K562 (cell line): Measurements from ENCODE around the gene NBPF9. TPM values are rescaled to one million over a fixed set of nuclear protein-coding genes. Genes with fewer than 3 reads are reported as not detected.
A peak's percentile ranks its signal among the peaks of the same experiment; 100 is the strongest.
"Not testable (repeated sequence)": the region's sequence is repeated elsewhere in the genome, so short reads cannot be mapped to it uniquely, and the experiment has no call there.

Experiments used
- ATAC-seq: fragments of 200-7000 bp; cut with Tn5 transposase; 3 replicates; pipeline ENCODE4 v1.9.1; 2020; ENCODE audit warnings: moderate library complexity
- BruUV-seq: library from RNA; stranded (reverse); fragments of 400-500 nt; replicated peaks from 2 replicates; lab custom pipeline; 2021; lab: Mats Ljungman, UMichigan
- CTCF ChIA-PET: fragments of 300-600 bp; formaldehyde crosslinking; extraction: SDS; loops from one replicate; lab custom pipeline; 2021; ENCODE audit warnings: low intra/inter-chr PET ratio; lab: Yijun Ruan, JAX
- POLR2A ChIA-PET: fragments of 300-600, 350-650 bp; sonication (Branson Sonifier 250); formaldehyde crosslinking; extraction: SDS; loops from one replicate; lab custom pipeline; 2021; ENCODE audit warnings: antibody characterized with exemption, inconsistent platforms; lab: Yijun Ruan, JAX
- DNase-seq, 4 experiments: peaks; one replicate each; pipeline versions ENCODE4 v3.0.0 to v3.0.0-alpha.2; 2011 to 2018; ENCODE audit warnings: low spot score in 3 of 4, mixed read lengths in 3 of 4; ENCODE audit errors: extremely low read depth in 1 of 4
- FAIRE-seq: peaks from 2 replicates; lab custom pipeline; 2011; peaks lifted over from hg19 to GRCh38; lab: Jason Lieb, UNC
- H2AFZ ChIP-seq: 2 replicates; pipeline ENCODE4 v1.6.0; 2011; ENCODE audit warnings: low read depth, low read length, control low read depth, inconsistent platforms
- H3K27ac ChIP-seq: fragments of 200-600 bp; 3 replicates; pipeline ENCODE4 v1.8.0; 2011; ENCODE audit warnings: low read depth, mild to moderate bottlenecking, control low read depth, inconsistent platforms, low read length, moderate library complexity, mixed read lengths; ENCODE audit errors: extremely low read depth
- H3K27me3 ChIP-seq, 2 experiments: fragments of 300-600 bp in 1 of 2; 2 replicates in 1 of 2; 3 replicates in 1 of 2; pipeline versions ENCODE4 v1.6.0 to v1.8.0; 2011; ENCODE audit warnings: inconsistent platforms in 2 of 2, low read length in 2 of 2, mild to moderate bottlenecking in 1 of 2, mixed read lengths in 1 of 2, moderate library complexity in 1 of 2; ENCODE audit not compliant: control insufficient read depth in 2 of 2, insufficient read depth in 2 of 2
- H3K36me3 ChIP-seq: fragments of 300-600 bp; 3 replicates; pipeline ENCODE4 v1.8.0; 2011; ENCODE audit warnings: mild to moderate bottlenecking, low read length, inconsistent platforms; ENCODE audit not compliant: control insufficient read depth, insufficient read depth
- H3K4me1 ChIP-seq, 2 experiments: fragments of 200-600 bp in 1 of 2; replicated peaks in 1 of 2; 2 replicates in 1 of 2; 3 replicates in 1 of 2; pipeline versions ENCODE4 v1.5.1 to v1.8.0; 2011; ENCODE audit warnings: inconsistent platforms in 2 of 2, low read length in 2 of 2, mild to moderate bottlenecking in 1 of 2, mixed read lengths in 1 of 2, moderate library complexity in 1 of 2; ENCODE audit not compliant: control insufficient read depth in 2 of 2, insufficient read depth in 2 of 2
- H3K4me2 ChIP-seq: 2 replicates; pipeline ENCODE4 v1.6.1; 2011; ENCODE audit warnings: low read length, control low read depth, inconsistent platforms, mixed read lengths; ENCODE audit not compliant: insufficient read depth
- H3K4me3 ChIP-seq: fragments of 200-600 bp; sonication (generic), shearing (Covaris generic); 2 replicates; pipeline ENCODE4 v1.5.1; 2016; ENCODE audit warnings: control low read depth, inconsistent platforms
- H3K79me2 ChIP-seq: fragments of 200-600 bp; 3 replicates; pipeline ENCODE4 v1.8.0; 2011; ENCODE audit warnings: low read length, inconsistent platforms; ENCODE audit not compliant: control insufficient read depth, insufficient read depth
- H3K9ac ChIP-seq, 2 experiments: 2 replicates each; pipeline versions ENCODE4 v1.6.0 to v1.6.1; 2011; ENCODE audit warnings: low read depth in 2 of 2, low read length in 2 of 2, control low read depth in 1 of 2, inconsistent platforms in 1 of 2, mild to moderate bottlenecking in 1 of 2, mixed read lengths in 1 of 2; ENCODE audit not compliant: insufficient read depth in 1 of 2
- H3K9me1 ChIP-seq: one replicate; pipeline ENCODE4 v1.6.0; 2011; ENCODE audit warnings: inconsistent platforms, mild to moderate bottlenecking, low read length, moderate library complexity; ENCODE audit not compliant: control insufficient read depth, insufficient read depth
- H3K9me3 ChIP-seq: replicated peaks from 2 replicates; pipeline ENCODE4 v1.5.1; 2011; ENCODE audit warnings: low read depth, low read length, inconsistent platforms; ENCODE audit not compliant: control insufficient read depth, insufficient read depth
- H4K20me1 ChIP-seq: replicated peaks from 2 replicates; pipeline ENCODE4 v1.6.1; 2011; ENCODE audit warnings: low read length, inconsistent platforms, mixed read lengths; ENCODE audit not compliant: control insufficient read depth, insufficient read depth
- ARID1B ChIP-seq: fragments of 450-650 bp; IDR thresholded peaks from 2 replicates; pipeline ENCODE4 v1.6.1; 2016; ENCODE audit warnings: antibody characterized with exemption, mild to moderate bottlenecking, inconsistent platforms
- CBFA2T2 ChIP-seq: fragments of 450-650 bp; conservative IDR thresholded peaks from 2 replicates; pipeline ENCODE4 v1.6.1; 2017; ENCODE audit warnings: mild to moderate bottlenecking
- CBFA2T3 ChIP-seq: fragments of 450-650 bp; IDR thresholded peaks from 2 replicates; pipeline ENCODE4 v1.6.1; 2017
- CTBP1 ChIP-seq: fragments of 450-650 bp; IDR thresholded peaks from 2 replicates; pipeline ENCODE4 v1.6.1; 2016; ENCODE audit warnings: borderline replicate concordance
- CXXC5 ChIP-seq: fragments of 250-450 bp; sonication (Bioruptor Pico); IDR thresholded peaks from 2 replicates; pipeline ENCODE4 v1.8.0; 2022; ENCODE audit warnings: inconsistent platforms, mild to moderate bottlenecking, moderate library complexity
- NCOR1 ChIP-seq: fragments of 450-650 bp; IDR thresholded peaks from 2 replicates; pipeline ENCODE4 v1.6.1; 2016; ENCODE audit warnings: mild to moderate bottlenecking, moderate library complexity
- NFIC ChIP-seq: fragments of 450-650 bp; IDR thresholded peaks from 2 replicates; pipeline ENCODE4 v1.6.1; 2017; ENCODE audit warnings: mild to moderate bottlenecking, inconsistent platforms
- RAD21 ChIP-seq, 2 experiments: fragments of 250-450 bp in 1 of 2; fragments of 450-650 bp in 1 of 2; sonication (Bioruptor Pico) in 1 of 2; formaldehyde crosslinking in 1 of 2; IDR thresholded peaks in 1 of 2; conservative IDR thresholded peaks in 1 of 2; 2 replicates each; pipeline versions ENCODE4 v1.4.0 to v1.8.0; 2020 to 2022; ENCODE audit warnings: mild to moderate bottlenecking in 2 of 2, moderate library complexity in 1 of 2
- SMAD4 ChIP-seq: fragments of 250-450 bp; sonication (Bioruptor Pico); conservative IDR thresholded peaks from 2 replicates; pipeline ENCODE4 v1.8.0; 2021; ENCODE audit warnings: inconsistent platforms, mild to moderate bottlenecking, moderate library complexity
- SMARCA4 ChIP-seq: fragments of 450-650 bp; IDR thresholded peaks from 2 replicates; pipeline ENCODE4 v1.6.1; 2016
- TAL1 ChIP-seq: fragments of 450-650 bp; IDR thresholded peaks from 2 replicates; pipeline ENCODE4 v1.6.1; 2016; ENCODE audit warnings: mild to moderate bottlenecking
- TCF3 ChIP-seq: sonication (generic); formaldehyde crosslinking; IDR thresholded peaks from 2 replicates; pipeline ENCODE4 v1.4.0; 2020; ENCODE audit warnings: mild to moderate bottlenecking, missing genetic modification reagents
- WGBS: fragments of 100-300 bp; shearing (Covaris generic); methylation state at CpG from one replicate; pipeline ENCODE4 v1.1.6; 2016; ENCODE audit warnings: low coverage, mixed read lengths; ENCODE audit not compliant: insufficient coverage; ENCODE audit errors: missing lambda C conversion rate; 5-methylcytosine and 5-hydroxymethylcytosine counted together
- in situ Hi-C: fragments of 300-500 bp; cut with MboI; formaldehyde crosslinking; loops from 4 replicates; pipeline ENCODE4 v1.15.0; 2018; ENCODE audit warnings: inconsistent platforms, mixed read lengths
- intact Hi-C: fragments of 100-400 bp; cut with micrococcal nuclease; formaldehyde crosslinking; loops from 2 replicates; pipeline ENCODE4 v1.14.2; 2022
- polyA plus RNA-seq, 8 experiments: library from polyadenylated mRNA; depleted of rRNA in 4 of 8; stranded (reverse) in 5 of 8; unstranded in 3 of 8; fragments of >200 nt; fragmentation: Nextera tagmentation in 2 of 8; fragmentation: Illumina TruSeq in 1 of 8; extraction: Ambion mirVana in 2 of 8; extraction: Trizol in 1 of 8; gene quantifications; 2 replicates each; pipeline versions ENCODE4 v1.2.1 to v1.2.3, GENCODE V29; 2011 to 2014; ENCODE audit warnings: inconsistent platforms in 1 of 8, missing spikeins in 1 of 8
- total RNA-seq, 7 experiments: library from RNA; depleted of rRNA in 6 of 7; stranded (reverse); fragments of >200 nt in 6 of 7; fragmentation: Illumina TruSeq in 2 of 7; extraction: Trizol in 2 of 7; gene quantifications; 2 replicates each; pipeline versions ENCODE4 v1.2.1 to v1.2.3, GENCODE V29; 2011 to 2021; ENCODE audit warnings: low replicate concordance in 1 of 7

Gene NBPF9
- total and polyA plus RNA-seq, 9 of the 15 experiments (the other 6 are each of a cell fraction or from before 2014, with no cell fraction given), result 1.3 to 8.1 (median 6.1) TPM

DNA sequence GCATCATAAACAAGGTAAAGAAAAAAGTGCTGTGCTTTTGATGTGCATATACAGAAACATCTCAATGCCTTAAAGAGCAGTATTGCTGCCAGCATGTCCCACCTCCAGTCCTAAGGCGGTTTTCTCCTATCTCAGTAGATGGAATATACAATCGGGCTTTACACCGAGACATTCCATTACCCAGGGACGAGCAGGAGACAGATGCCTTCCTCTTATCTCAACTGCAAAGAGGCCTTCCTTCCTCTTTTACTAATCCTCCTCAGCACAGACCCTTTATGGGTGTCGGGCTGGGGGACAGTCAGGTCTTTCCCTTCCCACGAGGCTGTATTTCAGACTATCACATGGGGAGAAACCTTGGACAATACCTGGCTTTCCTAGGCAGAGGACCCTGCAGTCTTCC lies 10.2 kb downstream of the NBPF9 start:
- not testable (repeated sequence) for BruUV-seq, FAIRE-seq

DNA sequence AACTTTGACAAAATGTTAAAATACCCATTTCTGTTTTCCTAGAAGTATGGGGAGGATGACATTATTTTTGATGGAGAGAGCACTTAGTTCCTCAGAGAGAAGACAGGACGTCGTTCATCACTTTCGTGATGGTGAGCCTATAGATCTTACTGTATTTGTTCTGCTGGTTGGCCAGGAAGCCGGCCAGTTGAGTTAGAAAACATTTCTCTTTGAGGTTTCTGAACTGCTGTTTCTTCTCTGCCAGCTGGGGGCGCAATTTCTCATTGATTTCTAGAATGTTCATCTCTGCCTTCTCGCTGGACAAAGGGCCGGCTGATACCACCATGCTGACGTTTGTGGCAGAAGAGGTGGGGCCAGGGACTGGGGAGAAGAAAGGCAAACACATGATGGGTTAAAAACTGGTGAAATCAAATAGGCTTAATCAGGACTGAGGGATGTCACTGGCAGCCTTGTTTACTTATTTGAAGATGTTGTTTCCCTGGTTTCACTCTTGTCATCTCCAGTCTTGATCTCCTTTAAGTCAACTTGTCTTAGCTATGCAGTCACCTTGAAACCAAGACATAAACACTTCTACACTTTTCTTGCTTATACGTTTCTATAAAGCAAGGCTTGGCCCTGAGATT lies 27.7 kb downstream of the NBPF9 start:
- H2AFZ ChIP-seq, CTCF ChIA-PET, ATAC-seq, POLR2A ChIA-PET, H3K4me2 ChIP-seq, H3K79me2 ChIP-seq, in situ Hi-C loops, H3K9ac ChIP-seq, H3K4me3 ChIP-seq, H4K20me1 ChIP-seq, H3K9me1 ChIP-seq, FAIRE-seq, H3K27ac ChIP-seq, H3K9me3 ChIP-seq, H3K4me1 ChIP-seq, H3K27me3 ChIP-seq, BruUV-seq, H3K36me3 ChIP-seq, DNase-seq, intact Hi-C loops: not testable (repeated sequence)
- WGBS, result 5% methylated on average over 4 of the region's 9 CpGs
- TF ChIP-seq RAD21 (CRISPR knock-in tag; conservative IDR thresholded peaks at IDR 0.05 in 1 of 2, IDR thresholded peaks at IDR 0.05 in 1 of 2), result peak in 1 of 2 experiments; percentile 44; a peak in 2 of 4 replicates

More for the DNA sequence above, 10.2 kb downstream of the NBPF9 start:
- H4K20me1 ChIP-seq, CTCF ChIA-PET, H3K79me2 ChIP-seq, H3K27ac ChIP-seq, POLR2A ChIA-PET, H3K9me1 ChIP-seq, H3K4me1 ChIP-seq, H3K27me3 ChIP-seq, H2AFZ ChIP-seq, DNase-seq, H3K36me3 ChIP-seq, intact Hi-C loops, H3K9me3 ChIP-seq, H3K9ac ChIP-seq, ATAC-seq, H3K4me2 ChIP-seq, in situ Hi-C loops, H3K4me3 ChIP-seq: not testable (repeated sequence)
- 0% methylated on average over 5 of the region's 6 CpGs for WGBS
- TF ChIP-seq SMAD4 (peak; percentile 50; the same call in 1 of the 2 replicates), CXXC5 (peak; percentile 57), ARID1B (peak; percentile 53; the same call in 1 of the 2 replicates), CBFA2T3 (peak; percentile 57), TCF3 (CRISPR knock-in tag) (peak; percentile 47), CTBP1 (peak; percentile 59; the same call in 1 of the 2 replicates), SMARCA4 (0 out of 2 replicates have a peak, but pooled peaks have one; percentile 21), NCOR1 (peak; percentile 40; the same call in 1 of the 2 replicates), TAL1 (peak; percentile 34; the same call in 1 of the 2 replicates), NFIC (0 out of 2 replicates have a peak, but pooled peaks have one; percentile 9), CBFA2T2 (peak; percentile 41; the same call in 1 of the 2 replicates)

DNA sequence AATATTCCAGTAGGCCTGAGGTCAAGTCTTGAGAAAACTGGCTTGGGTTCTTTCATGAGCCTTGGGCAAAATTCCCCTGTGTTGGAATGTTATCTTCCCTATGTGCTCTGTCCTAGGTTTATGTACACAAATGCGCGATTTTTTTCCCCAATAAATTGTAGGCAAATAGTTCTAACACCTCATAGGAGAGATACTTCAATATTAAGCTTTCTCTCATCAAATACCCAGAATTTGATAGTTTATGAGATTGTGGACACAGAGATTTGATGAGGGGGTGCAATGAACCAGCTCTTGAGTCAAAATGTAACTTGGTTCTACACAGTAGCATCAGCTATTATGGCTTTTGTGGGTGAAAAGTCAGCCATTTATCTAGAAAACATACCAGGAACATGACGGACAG lies 38.7 kb downstream of the NBPF9 start:
- H3K36me3 ChIP-seq, in situ Hi-C loops, H3K9ac ChIP-seq, CTCF ChIA-PET, H4K20me1 ChIP-seq, H3K4me3 ChIP-seq, H3K9me3 ChIP-seq, H3K27ac ChIP-seq, H3K4me1 ChIP-seq, H3K4me2 ChIP-seq, H3K27me3 ChIP-seq, H3K9me1 ChIP-seq, intact Hi-C loops, H2AFZ ChIP-seq, ATAC-seq, POLR2A ChIA-PET, H3K79me2 ChIP-seq, FAIRE-seq, DNase-seq: not testable (repeated sequence)
- BruUV-seq, result TSS peak; percentile 41
- 49% methylated on average over 3 of the region's 3 CpGs for WGBS
